ENCODE measurements around the gene ZSWIM6.
"Not testable (repeated sequence)": the region's sequence is repeated elsewhere in the genome, so short reads cannot be mapped to it uniquely, and the experiment has no call there.

ZSWIM6 gene

DNA sequence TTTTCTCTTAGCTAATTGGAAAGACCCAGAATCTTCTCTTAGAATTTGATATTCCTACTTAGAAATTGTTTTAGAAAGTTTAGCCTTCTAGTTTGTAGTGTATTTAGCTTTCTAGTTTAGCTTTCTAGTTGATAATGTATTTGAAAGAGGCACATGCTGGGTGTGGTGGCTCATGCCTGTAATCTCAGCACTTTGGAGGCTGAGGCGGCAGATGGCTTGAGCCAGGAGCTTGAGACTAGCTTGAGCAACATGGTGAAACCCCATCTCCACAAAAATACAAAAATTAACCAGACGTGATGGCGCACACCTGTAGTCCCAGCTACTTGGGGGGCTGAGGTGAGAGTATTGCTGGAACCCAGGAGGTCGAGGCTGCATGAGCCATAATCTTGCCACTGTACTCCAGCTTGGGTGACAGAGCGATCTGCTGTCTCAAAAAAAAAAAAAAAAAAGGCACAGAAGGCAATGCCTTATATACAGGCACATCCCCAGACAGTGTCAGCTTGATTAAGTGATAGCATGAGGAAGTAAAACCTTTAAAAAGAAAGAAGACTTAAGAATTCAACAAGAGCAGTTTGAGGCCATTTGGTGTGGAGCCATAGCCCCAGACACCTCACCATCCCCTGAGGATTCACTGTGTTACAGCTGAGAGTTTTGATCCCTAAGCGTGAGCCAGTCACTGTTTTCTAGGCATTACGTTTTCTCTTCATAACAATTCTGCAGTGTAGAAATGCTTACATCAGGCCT lies 34.6 kb downstream of the ZSWIM6 start:
- DNase-seq: no peak

DNA sequence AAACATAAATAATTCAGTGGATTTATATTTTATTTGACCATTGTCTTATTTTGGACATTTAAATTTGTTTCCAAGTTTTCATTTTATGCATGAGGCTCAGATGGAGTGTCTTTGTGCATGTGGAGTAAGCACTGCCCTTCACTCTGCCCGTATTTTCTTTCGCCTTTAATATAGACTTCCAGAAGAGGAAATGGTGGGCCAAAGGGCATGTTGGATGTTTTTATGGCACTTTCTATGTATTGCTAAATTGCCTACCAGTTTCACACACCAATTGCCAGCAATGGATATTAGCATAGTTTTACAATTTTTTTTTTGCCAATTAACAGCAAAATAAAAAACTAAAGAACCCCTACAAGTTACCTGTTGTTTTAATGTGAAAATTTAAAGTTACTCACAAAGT lies 38.4 kb downstream of the ZSWIM6 start:
- no peak for DNase-seq

DNA sequence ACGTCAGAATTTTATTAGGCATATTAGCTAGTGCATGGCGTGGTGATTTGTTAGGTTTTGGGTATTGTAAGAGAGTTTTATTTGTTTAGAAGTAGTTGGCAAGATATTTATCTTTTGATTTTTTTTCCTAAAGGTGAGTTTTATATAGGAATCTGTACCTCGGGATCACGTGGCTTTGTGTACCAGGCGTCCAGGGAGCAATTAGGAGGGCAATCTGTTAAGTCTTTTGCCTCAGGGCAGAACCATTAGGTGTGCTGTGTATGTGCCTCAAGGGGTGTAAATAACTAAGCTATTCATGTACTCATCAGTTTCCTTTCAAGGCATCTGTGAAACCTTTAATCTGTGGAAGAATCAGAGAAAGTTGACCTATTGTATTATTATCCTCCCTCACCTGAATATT lies 39.4 kb downstream of the ZSWIM6 start:
- DNase-seq: no peak

GRCh38 chr5:61379677-61380076 lies 47.6 kb downstream of the ZSWIM6 start:
- no peak for DNase-seq

DNA sequence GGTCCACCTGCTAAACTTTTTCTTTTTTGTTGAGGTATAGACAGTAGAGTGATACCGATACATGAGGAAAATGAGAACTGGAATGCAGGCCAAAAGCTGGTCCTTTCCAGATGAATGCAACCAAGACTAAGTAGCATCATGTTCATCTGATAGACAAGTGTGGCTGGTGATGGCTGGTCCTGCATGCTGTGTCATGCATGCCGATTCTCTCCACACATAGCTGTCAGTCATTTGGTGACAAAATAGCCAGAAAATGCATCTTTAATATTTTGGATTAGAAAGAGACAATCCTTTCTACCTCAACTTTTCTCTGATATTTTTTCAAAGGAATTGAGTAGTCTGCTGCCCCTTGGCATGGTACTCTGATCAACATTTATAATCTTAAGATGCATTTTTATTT lies 49.9 kb downstream of the ZSWIM6 start:
- no peak for DNase-seq

- no peak for DNase-seq
These were observed 53.6 kb downstream of the ZSWIM6 start for GRCh38 chr5:61385627-61386026.

GRCh38 chr5:61386045-61386800 lies 54.2 kb downstream of the ZSWIM6 start:
- no peak for DNase-seq

GRCh38 chr5:61389609-61390008 lies 57.6 kb downstream of the ZSWIM6 start:
- no peak for DNase-seq

GRCh38 chr5:61394078-61394704 lies 62.1 kb downstream of the ZSWIM6 start:
- DNase-seq: no peak

DNA sequence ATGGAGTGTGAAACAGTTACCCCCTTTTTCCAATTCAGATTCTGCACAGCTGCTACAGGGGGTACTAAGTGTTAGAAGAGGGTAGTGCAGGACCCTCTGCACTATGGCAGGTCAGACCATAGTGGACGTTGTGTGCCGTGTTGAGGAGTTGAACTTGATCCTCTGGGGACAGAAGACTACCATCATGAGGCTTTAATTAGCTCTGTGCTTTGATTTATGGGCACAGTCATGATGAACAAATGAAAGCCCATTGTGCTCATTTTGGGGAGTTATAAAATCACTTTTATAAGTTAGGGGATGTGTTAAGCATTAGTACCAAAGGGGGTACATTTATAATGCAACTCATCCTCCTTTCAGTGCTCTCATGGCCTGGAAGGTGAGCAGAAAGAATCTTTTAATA lies 62.7 kb downstream of the ZSWIM6 start:
- DNase-seq: no peak

- no peak for DNase-seq
These were observed 65.2 kb downstream of the ZSWIM6 start for GRCh38 chr5:61397238-61397637.

- DNase-seq: no peak
These were observed 65.9 kb downstream of the ZSWIM6 start for GRCh38 chr5:61397937-61398336.

DNA sequence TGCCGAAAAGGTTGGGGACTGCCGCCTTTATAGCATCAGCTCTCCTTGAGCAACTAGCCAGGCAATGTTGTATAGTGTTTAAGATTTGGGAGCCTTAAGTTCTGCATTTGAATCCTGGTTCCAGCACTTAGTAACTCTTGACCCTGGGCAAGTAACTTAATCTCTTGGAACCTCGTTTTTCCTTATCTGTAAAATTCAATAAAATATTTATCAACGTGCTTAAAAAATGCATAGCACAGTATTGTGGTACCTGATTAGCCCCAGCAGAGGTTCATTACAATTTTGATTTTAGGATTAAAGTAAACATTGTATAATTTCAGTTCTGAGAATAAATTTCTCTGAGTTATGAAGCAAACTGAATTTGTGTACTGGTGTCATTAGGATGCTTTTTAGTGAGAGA lies 66.4 kb downstream of the ZSWIM6 start:
- no peak for DNase-seq

- no peak for DNase-seq
These were observed 67.6 kb downstream of the ZSWIM6 start for GRCh38 chr5:61399679-61400078.

GRCh38 chr5:61401726-61402125 lies 69.7 kb downstream of the ZSWIM6 start:
- DNase-seq: no peak

GRCh38 chr5:61402244-61402823 lies 70.3 kb downstream of the ZSWIM6 start:
- no peak for DNase-seq

DNA sequence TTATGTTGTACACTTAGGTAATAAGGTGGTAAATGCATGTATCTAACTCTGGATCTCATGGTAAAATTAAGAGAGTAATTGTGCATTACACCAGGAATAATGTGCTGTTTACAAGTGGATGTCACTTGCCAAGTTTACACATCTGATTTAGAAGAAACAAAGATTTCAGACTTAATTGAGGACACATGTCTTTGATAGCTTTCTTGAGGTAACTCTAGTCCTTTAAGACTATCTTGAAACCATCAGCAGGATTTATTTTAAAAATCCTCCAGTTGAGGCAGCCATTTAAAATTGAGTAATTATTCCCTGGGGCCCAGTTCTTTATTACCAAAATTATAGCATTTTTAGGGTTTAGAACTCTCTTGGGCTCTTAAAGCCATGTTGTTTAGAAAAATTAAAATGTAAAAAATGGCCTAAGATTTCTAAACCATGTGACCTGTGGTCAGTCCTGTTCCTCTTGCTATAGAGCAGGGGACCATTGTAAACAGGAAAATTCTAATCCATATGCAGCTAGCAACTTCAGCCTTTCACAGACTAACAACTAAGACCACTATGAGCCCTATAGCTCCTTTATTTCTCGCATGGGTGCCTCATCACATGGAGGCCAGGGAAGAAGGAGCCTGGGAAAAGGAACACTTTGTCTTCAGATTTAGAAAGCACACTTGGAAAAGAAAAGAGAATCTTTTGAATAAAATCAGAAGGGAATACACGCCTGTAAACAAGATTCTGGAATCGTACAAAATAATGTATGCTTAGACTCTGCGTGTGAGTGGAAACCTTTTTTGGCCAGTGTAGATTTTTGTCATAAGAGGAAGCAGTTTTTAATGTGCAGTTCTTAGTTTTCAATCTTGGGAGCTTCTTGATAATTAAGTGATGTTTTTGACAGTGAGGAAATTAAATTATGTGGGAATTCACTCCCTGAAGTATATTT lies 71.2 kb downstream of the ZSWIM6 start:
- DNase-seq: no peak

DNA sequence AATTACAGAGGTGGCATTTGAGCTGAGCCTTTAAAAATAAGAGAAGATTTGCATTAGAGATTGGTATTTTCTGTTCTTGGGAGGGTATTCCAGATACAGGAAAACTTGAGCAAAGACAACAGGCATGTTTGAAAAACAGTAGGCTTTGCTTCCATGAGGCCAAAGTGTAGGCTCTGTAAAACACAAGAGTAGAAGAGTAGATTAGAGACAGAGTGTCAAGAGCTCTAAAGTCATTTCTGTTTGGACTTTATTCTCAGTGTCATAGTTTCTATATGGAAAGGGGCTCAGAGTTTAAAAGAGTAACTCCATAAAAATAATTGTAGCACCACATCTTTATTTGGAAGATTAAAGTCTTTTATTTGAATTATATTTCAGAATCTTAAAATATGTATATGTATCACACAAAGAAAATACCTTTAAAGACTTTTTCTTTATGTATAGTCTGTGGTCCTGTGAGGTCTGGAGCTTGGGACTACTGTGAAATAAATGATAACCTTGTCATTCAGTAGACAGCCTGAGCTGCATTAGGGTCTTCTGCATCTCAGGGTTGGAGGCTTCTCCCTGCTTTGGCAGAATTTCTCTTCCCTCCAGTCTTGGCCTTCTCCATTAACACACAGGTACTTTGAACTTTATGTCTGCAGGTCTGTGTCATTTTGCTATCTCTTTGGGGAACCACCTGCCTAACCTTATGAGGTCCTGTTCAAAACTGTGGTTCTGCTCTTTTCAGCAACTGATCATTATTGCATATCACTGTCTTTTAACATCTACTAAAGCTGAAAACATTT lies 73.6 kb downstream of the ZSWIM6 start:
- no peak for DNase-seq

DNA sequence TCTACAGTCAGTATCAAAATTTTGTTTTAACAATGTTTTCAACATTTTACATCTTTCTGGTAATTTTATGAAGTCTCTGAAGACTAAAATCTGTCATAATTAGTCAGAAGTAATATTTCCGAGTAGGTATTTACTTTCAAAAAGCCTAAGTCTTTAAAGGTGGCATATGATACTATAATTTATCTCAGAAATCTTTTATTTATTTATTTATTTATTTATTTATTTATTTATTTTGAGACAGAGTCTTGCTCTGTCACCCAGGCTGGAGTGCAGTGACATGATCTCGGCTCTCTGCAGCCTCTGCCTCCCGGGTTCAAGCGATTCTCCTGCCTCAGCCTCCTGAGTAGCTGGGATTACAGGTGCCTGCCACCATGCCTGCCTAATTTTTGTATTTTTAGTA lies 74.4 kb downstream of the ZSWIM6 start:
- not testable (repeated sequence) for DNase-seq

GRCh38 chr5:61407706-61408270 lies 75.7 kb downstream of the ZSWIM6 start:
- no peak for DNase-seq

GRCh38 chr5:61408476-61409168 lies 76.6 kb downstream of the ZSWIM6 start:
- peak; percentile 94 for DNase-seq

Data from activated gamma-delta T cell treated with Interleukin-2 at 50 U/mL for 16 hours (primary cell).